HG03095 (cell line): ENCODE data around the gene RAB21.
A peak's percentile ranks its signal among the peaks of the same experiment; 100 is the strongest.
"Not testable (repeated sequence)": the region's sequence is repeated elsewhere in the genome, so short reads cannot be mapped to it uniquely, and the experiment has no call there.

Experiments
- ATAC-seq: cut with Tn5 transposase; IDR thresholded peaks from one replicate; pipeline ENCODE4 v1.9.1; 2021; ENCODE audit warnings: moderate library complexity; ENCODE audit not compliant: unreplicated experiment

The RAB21 gene

DNA sequence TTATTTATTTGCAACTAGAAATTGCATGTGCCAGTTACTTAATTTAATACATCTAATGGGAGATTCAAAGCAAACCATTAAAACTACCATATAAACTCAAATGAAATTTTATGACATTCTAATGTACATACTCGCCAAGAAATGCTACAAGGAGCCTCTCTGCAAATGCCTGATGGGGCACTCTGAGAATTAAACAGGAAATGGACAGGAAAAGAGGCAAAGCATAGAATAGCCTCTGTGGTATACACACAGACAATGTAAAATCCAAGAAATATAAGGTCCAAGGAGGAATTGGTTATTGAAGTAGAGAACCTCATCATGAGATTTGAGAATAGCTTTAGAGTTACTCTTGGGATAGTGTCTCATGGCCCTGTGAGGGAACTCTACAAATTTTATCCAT, 41.2 kb downstream of the RAB21 start:
- ATAC-seq = no peak

DNA sequence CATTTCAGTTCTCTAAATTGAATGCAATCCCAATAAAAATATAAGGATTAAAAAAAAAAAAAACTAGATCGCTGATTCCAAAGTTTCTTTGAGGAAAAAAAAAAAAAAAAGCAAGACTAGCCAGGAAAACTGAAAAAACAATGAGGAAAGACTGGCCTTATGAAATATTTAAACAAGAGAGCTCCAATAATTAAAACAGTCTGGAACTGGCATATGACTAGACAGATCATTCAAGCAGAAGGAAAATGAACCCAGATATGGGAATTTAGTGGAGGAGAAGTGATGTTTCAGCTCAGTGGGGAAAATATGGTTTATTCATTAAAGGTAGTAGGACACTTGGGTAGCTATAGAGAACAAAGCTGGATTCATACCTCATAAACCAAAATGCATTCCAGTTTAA, 42.9 kb downstream of the RAB21 start:
- no peak for ATAC-seq

- no peak for ATAC-seq
Measured at GRCh38 chr12:71799106-71799505, 44.4 kb downstream of the RAB21 start.

- no peak for ATAC-seq
Measured at GRCh38 chr12:71800177-71800576, 45.5 kb downstream of the RAB21 start.

GRCh38 chr12:71804505-71804904, 49.8 kb downstream of the RAB21 start:
- ATAC-seq = no peak

DNA sequence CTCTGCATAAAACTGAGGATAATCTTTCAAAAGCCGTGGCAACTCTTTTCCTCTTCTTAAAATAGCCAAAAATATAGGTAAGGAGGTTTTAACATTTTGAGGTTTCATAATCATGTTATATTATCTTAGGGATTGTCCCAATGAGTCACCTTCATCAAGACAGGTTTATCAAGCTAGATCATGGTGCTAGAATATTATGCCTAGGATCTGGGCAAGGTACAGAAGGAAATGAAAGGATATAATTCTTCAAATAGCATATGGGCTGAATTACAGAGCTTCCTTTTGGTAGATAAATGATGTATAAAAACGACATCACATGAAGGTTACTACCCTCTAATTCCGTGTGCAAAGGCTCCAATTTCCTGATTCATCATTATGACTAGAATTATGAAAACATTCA, 56.3 kb downstream of the RAB21 start:
- no peak for ATAC-seq

DNA sequence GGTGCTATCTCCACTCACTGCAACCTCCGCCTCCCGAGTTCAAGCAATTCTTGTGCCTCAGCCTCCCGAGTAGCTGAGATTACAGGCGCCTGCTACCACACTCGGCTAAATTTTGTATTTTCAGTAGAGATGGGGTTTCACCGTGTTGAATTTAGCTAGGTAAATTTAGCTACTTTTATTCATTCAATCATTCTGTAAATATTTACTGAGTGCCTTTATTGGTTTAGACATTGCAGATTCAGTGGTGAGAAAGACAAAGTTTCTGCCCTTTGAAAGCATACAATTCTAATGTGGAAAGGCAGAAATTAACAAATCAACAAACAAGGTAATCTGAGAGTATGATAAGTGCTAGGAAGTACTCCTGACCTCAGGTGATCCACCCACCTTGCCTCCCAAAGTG, 60.6 kb downstream of the RAB21 start:
- not testable (repeated sequence) for ATAC-seq

DNA sequence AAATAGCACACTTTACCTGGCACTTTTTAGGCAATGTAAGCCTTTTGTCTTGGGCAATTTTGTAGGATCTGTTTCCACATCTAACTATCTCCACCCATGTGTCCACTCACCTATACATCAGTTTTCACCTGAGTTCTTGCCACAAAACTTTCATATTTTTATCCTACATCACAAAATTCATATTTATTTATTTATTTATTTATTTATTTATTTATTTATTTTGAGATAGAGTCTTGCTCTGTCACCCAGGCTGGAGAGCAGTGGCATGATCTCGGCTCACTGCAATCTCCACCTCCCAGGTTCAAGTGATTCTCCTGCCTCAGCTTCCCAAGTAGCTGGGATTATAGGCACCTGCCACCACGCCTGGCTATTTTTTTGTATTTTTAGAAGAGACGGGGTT, 67.4 kb downstream of the RAB21 start:
- ATAC-seq = not testable (repeated sequence)

DNA sequence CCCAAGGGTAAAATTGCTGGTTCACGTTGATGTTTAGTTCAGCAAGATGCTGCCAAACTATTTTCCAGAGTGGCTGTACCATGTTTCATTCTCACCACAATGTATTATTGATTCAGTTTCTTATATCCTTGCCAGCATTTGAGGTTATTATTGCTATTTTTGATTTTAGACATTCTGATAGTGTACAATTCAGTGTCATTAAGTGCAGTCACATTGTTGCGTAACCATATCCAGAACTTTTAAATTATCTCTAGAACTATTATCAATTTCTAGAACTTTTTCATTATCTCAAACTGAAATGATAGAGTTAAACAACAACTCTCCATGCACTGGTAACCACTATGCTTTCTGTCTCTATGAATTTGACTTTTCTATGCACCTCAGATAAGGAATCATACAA, 74.2 kb downstream of the RAB21 start:
- no peak for ATAC-seq

- no peak for ATAC-seq
Measured at GRCh38 chr12:71837356-71837755, 82.7 kb downstream of the RAB21 start.

DNA sequence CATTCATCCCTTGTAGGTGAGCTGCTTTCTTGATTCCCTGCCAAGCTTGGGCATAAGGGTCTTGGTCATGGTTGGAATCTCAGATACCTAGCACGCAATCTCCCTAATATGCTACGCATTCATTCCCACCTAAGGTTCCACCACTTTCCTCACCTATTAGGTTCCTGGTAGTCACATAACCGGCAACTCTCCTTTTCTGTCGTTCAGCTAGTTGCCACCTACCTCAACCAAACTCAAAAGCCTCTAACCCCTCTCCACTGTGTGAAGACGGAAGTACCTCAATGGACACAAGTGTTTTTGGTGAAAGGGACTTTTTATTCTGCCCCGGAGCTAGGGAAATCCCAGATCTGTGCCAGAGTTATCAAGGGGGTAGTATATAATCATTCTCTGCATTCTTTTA, 83.6 kb downstream of the RAB21 start:
- ATAC-seq = no peak

DNA sequence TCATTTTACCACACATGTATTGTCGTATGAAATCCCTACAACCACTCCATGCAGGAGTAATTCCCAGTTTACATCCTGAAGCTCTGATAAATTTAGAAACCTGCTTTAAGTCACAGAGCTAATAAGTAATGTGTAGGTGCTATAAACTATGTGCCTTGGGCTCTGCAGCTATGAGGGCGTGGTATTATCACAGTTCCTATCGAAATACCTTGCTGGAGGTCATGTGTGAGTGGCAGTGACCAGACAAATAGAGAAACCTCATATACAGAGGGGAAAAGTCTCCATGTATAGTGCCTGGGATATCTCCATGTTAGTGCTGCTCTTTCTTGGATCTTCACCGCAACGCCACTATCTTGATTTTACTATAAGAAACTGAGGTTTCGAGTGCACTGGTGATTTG, 84.0 kb downstream of the RAB21 start:
- ATAC-seq = no peak

DNA sequence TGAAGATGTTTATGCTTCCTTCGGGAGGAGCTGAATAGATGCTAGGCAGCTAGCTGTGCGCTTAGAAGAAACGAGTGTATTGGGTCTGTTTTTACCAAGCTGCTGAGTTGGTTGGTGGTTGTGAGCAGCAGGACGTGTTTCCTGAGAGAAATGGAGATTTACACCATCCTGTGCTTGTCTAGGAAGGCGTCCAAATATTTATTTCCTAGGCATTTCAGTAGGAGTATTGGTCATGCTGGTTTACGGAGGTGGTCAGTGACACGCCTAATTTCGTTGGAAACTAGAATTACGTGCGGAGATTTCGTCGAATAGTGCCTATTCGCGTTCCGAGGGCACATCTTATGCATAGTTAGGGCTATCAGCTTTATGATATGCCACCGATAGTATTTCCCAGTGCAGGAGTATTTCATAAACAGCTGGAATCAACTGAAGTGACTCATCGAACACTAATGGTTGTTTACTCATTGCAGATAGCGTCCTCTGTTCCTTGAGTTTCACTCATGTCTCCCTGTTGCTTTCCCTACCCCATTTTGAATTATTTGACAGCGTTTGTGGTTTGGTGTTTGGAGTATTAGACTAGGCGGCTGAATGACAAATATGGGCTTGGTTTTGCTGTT, 85.7 kb downstream of the RAB21 start:
- peak; percentile 27 for ATAC-seq

DNA sequence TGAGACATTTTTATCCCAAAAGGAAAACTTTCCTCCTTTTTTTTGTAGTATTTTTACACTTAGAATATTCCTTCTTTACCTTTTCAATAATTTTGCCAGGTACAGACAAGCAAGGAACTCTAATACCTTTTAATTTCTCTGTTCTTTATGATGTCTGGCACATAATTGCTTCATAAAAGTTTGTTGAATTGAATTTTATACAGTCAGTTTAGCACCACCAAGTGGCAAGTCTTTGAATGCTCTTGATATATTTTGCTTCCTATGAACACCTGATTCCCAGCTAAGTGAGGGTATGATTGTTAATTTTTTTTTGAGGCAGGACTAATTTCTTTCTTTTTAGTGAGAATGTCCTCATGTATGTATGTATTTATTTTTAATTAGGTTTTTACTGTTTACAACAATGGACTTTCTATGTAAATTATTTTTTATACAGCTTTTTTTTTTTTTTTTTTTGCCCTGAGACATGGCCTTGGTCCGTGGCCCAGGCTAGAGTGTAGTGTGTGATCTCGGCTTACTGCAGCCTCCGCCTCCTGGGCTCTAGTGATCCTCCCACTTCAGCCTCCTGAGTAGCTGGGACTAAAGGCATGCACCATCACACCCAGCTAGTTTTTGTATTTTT, 91.8 kb downstream of the RAB21 start:
- no peak for ATAC-seq

DNA sequence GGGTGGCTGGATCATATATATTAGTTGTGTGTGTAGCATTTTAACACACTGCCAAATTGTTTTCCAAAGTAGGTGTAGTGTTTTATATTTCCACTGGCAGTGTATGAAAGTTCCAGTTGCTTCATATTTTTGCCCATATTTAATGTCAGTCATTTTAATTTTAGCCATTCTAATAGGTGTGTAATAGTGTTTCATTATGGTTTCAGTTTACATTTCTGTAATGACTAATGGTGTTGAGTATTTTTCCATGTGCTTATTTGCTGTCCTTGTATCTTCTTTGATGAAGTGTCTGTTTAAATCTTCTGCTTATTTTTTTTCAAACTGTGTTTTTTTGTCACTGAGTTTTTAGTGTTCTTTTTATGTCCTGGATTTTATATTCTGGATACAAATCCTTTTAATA, 93.5 kb downstream of the RAB21 start:
- ATAC-seq = no peak

- no peak for ATAC-seq
Measured at GRCh38 chr12:71849109-71849851, 94.6 kb downstream of the RAB21 start.
